ENCODE data around the gene ICE2.

ICE2 gene

DNA sequence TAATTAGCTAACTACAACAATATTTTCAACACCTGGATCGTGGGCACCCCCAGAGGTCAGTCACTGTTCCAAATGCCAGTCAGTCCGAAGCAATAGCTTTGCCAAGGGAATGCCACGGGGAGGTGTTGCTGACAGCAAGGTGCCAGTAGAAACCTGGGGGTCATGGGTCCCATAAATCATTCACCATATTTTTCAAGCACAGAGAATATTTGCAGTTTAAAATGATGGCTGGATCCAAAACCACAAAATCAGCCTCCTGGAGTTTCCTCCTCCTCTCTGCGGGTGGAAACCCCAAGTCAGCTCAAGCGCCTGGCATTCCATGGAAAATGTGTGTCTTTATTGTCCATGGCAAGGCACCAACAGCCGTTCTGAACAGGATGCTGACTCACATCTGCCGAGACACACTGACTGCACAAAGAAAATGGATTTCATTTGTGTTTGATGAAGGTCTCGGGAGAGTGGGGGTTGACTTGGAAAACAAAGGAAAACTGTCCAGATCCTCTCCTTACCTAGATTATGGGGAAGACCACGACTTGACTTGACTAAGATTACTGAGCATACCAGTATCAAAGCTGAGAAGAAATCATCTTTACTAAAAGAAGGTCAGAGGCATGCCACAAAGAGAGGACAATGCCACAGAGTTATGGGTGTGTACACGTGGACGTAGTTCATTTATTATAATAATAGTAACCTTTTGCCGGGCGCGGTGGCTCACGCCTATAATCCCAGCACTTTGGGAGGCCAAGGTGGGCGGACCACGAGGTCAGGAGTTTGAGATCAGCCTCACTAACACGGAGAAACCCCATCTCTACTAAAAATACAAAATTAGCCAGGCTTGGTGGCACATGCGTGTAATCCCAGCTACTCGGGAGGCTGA, 107.5 kb downstream of the ICE2 start:
- no peak for ATAC-seq
- Mint-ChIP-seq H3K36me3 (peaks cover 52% of the 10 kb centered on the region), H3K4me3 (no peak overlapping the region), H3K27me3 (no peaks in the 10 kb centered on the region), H3K9me3 (no peaks in the 10 kb centered on the region), H3K4me1 (peaks cover 4% of the 10 kb centered on the region), H3K27ac (no peak overlapping the region)

DNA sequence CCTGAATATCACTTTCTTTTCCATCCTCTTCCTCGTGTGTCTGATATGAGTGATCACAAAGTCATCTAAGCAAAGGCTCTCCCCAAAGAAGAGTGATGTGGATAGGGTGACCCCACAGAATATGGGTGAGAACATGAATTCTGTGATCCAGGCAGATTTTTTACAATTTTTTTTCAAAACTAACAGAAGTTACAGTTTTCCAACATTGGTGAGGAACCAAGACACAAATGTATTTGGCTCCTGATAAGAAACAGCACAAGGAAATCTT, 108.1 kb downstream of the ICE2 start:
- peaks cover 3% of the 10 kb centered on the region for H3K4me1 Mint-ChIP-seq
- no peak overlapping the region for H3K27ac Mint-ChIP-seq
- no peak for ATAC-seq
- H3K4me3 Mint-ChIP-seq: no peak overlapping the region
- no peaks in the 10 kb centered on the region for H3K27me3 Mint-ChIP-seq
- peaks cover 46% of the 10 kb centered on the region for H3K36me3 Mint-ChIP-seq
- H3K9me3 Mint-ChIP-seq: no peaks in the 10 kb centered on the region

DNA sequence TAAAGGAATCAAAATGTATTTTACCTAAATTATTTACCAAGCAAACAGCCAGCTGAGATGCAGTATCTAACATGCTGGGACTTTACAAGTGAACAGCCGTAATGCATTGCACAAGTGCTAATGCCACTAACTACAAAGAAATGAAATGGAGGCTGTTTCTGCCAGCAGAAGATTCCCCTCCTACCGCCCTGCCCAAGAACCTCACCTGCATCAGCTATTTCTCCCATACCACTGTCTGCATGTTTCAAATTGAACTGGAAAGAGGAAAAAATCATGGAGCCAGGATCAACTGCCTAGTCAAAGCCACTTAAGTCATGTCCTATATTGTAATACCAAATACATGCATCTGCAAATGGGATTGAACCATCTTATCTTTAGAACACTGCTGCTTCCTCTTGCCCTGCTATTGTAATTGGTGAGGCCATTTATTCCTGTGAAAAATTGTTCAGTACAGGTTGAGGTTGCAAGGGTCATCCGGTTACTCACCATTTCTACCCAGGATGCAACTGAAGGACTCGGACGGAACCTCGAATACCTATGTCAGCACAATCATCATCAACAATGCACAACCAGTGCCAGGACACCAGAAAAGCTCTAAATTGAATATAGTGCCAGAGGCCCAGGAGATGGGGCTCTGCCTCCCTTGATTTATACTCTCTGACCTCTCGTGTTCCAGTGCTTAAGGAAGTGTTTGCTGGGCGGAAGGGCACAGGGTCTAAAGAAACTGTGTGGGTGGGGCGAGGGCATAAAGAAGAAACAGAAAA, 108.7 kb downstream of the ICE2 start:
- Mint-ChIP-seq H3K27ac (no peak overlapping the region), H3K4me3 (no peak overlapping the region), H3K27me3 (no peaks in the 10 kb centered on the region), H3K4me1 (no peaks in the 10 kb centered on the region), H3K36me3 (peaks cover 45% of the 10 kb centered on the region), H3K9me3 (no peaks in the 10 kb centered on the region)
- ATAC-seq: no peak

DNA sequence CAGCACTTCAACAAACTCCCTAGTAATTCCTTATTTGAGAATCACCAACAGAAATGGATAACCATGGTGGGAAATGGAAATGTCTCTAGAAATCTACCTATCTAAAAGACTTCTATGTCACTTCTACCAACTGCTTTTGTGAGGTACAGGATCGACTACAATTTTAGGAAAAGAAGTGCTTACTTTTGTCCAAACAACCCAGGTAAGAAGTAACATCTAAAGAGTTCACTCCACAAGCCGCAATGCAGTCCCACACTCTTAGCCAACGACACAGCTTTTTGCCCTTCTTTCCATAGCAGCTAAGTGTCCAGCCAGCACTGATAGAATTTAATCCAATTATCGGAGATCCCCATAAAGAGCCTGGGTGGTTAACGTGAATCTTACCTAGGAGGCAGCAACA, 109.2 kb downstream of the ICE2 start:
- no peaks in the 10 kb centered on the region for H3K4me1 Mint-ChIP-seq
- no peak overlapping the region for H3K27ac Mint-ChIP-seq
- peaks cover 48% of the 10 kb centered on the region for H3K36me3 Mint-ChIP-seq
- no peaks in the 10 kb centered on the region for H3K9me3 Mint-ChIP-seq
- no peak overlapping the region for H3K4me3 Mint-ChIP-seq
- no peaks in the 10 kb centered on the region for H3K27me3 Mint-ChIP-seq
- ATAC-seq: no peak

All from stimulated activated memory B cell treated with anti-CD40 and anti-IgM and Interleukin-4, amounts not matched to agents 10 μg/mL and 1 μg/mL and 100 μg/mL, for 72 hours (primary cell).